Gastrocnemius medialis (tissue), 4 donors: ENCODE results near the gene LAMC1. TPM values are rescaled to one million over a fixed set of nuclear protein-coding genes. Genes with fewer than 3 reads are reported as not detected.

Source experiments
- ATAC-seq, 2 donors: fragments of 150-250 bp; one replicate each; pipeline ENCODE4 v1.9.1; 2016
- DNase-seq, 2 donors: peaks; one replicate each; pipeline ENCODE4 v3.0.0-alpha.2; 2019
- H3K27ac ChIP-seq, 4 donors: fragments of 200-600 bp; sonication (generic); 1 replicate in 1 of 4; 2 replicates in 3 of 4; pipeline ENCODE4 v1.5.1; 2016 to 2018; ENCODE audit warnings: mild to moderate bottlenecking in 2 of 4, moderate library complexity in 1 of 4
- H3K27me3 ChIP-seq, 3 donors: fragments of 200-600 bp; sonication (generic) in 2 of 3; 1 replicate in 1 of 3; 2 replicates in 2 of 3; pipeline versions ENCODE4 v1.5.1 to v1.6.0; 2016 to 2019; ENCODE audit warnings: mild to moderate bottlenecking in 1 of 3, moderate library complexity in 1 of 3
- H3K36me3 ChIP-seq, 2 donors: fragments of 200-600 bp; sonication (generic) in 1 of 2; one replicate each; pipeline ENCODE4 v1.5.1; 2017 to 2018
- H3K4me1 ChIP-seq, 2 donors: fragments of 200-600 bp; sonication (generic) in 1 of 2; one replicate each; pipeline ENCODE4 v1.5.1; 2016 to 2017; ENCODE audit warnings: mild to moderate bottlenecking in 2 of 2
- H3K4me3 ChIP-seq, 4 donors: fragments of 200-600 bp; sonication (generic) in 3 of 4; 1 replicate in 1 of 4; 2 replicates in 3 of 4; pipeline ENCODE4 v1.5.1; 2016 to 2019; ENCODE audit warnings: mild to moderate bottlenecking in 2 of 4
- H3K9me3 ChIP-seq, 3 donors: fragments of 200-600 bp; sonication (generic) in 2 of 3; 1 replicate in 1 of 3; 2 replicates in 2 of 3; pipeline ENCODE4 v1.5.1; 2016 to 2019
- POLR2A ChIP-seq, 2 donors: fragments of 450-650 bp; IDR thresholded peaks; one replicate each; pipeline ENCODE4 v1.6.1; 2017; ENCODE audit warnings: antibody characterized with exemption in 2 of 2, mild to moderate bottlenecking in 2 of 2, moderate library complexity in 2 of 2
- in situ Hi-C, 4 donors: fragments of 200-750 bp; cut with MboI; loops; one replicate each; pipeline versions ENCODE4 v1.15.0 to v1.8.0; 2017; ENCODE audit warnings: low sequenced_read_pairs in 4 of 4
- intact Hi-C: fragments of 100-400 bp; cut with DNase I; formaldehyde crosslinking; loops from one replicate; pipeline ENCODE4 v1.15.1; 2023; ENCODE audit warnings: low total_unique reads
- total RNA-seq, 4 donors: library from RNA; depleted of rRNA; stranded (reverse); fragments of >200 nt; gene quantifications; one replicate each; pipeline versions ENCODE4 v1.1.0 to v1.2.3, GENCODE V29; 2016
- TF ChIP-seq, protein P1 (sequence below), 5 experiments: fragments of 450-650 bp in 3 of 5; fragments of 200-600 bp in 2 of 5; sonication (generic) in 2 of 5; IDR thresholded peaks in 4 of 5; conservative IDR thresholded peaks in 1 of 5; 1 replicate in 4 of 5; 2 replicates in 1 of 5; pipeline ENCODE4 v1.5.1; 2016 to 2019; ENCODE audit warnings: antibody characterized with exemption in 5 of 5, mild to moderate bottlenecking in 3 of 5, moderate library complexity in 3 of 5

Gene LAMC1
- total RNA-seq, 4 donors from 2014 or later = 96.1 to 161 (median 135) TPM

DNA sequence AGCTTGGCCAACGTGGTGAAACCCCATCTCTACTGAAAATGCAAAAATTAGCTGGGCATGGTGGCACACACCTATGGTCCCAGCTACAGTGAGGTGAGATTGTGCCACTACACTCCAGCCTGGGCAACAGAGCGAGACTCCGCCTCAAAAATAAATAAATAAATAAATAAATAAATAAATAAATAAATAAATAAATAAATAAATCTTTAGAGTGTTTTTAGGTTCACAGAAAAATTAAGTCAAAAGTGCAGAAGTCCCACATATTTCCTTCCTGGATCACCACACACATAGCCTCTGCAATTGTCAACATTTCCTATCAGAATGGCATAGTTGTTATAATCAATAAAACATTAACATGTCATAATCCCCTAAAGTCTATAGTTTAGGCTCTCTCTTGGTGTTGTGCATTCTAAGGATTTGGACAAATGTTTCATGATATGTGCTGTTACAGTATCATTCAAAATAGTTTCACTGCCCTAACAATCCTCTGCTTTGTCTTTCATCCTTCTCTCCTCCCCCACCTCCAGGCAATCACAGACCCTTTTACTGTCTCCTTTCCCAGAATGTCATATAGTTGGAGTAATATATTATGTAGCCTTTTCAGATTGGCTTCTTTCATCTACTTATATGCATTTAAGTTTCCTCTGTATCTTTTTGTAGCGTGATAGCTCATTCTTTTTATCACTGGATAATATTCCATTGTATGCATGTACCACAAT is 58.3 kb downstream of the LAMC1 start:
- Histone ChIP-seq H3K4me1 (peaks cover 44 to 60% of the 10 kb centered on the region in 2 donors), H3K27ac (no peak overlapping the region), H3K4me3 (no peak overlapping the region), H3K36me3 (no peaks in the 10 kb centered on the region), H3K27me3 (no peaks in the 10 kb centered on the region), H3K9me3 (no peaks in the 10 kb centered on the region)
- intact Hi-C loops = no loop called here
- ATAC-seq (no peak), DNase-seq (no peak)
- in situ Hi-C loops = no loop called here
- TF ChIP-seq, protein P1, sequence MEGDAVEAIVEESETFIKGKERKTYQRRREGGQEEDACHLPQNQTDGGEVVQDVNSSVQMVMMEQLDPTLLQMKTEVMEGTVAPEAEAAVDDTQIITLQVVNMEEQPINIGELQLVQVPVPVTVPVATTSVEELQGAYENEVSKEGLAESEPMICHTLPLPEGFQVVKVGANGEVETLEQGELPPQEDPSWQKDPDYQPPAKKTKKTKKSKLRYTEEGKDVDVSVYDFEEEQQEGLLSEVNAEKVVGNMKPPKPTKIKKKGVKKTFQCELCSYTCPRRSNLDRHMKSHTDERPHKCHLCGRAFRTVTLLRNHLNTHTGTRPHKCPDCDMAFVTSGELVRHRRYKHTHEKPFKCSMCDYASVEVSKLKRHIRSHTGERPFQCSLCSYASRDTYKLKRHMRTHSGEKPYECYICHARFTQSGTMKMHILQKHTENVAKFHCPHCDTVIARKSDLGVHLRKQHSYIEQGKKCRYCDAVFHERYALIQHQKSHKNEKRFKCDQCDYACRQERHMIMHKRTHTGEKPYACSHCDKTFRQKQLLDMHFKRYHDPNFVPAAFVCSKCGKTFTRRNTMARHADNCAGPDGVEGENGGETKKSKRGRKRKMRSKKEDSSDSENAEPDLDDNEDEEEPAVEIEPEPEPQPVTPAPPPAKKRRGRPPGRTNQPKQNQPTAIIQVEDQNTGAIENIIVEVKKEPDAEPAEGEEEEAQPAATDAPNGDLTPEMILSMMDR (IDR thresholded peaks at IDR 0.05 in 4 of 5, conservative IDR thresholded peaks at IDR 0.05 in 1 of 5) = no peak
- TF ChIP-seq POLR2A (IDR thresholded peaks at IDR 0.05) = no peak

DNA sequence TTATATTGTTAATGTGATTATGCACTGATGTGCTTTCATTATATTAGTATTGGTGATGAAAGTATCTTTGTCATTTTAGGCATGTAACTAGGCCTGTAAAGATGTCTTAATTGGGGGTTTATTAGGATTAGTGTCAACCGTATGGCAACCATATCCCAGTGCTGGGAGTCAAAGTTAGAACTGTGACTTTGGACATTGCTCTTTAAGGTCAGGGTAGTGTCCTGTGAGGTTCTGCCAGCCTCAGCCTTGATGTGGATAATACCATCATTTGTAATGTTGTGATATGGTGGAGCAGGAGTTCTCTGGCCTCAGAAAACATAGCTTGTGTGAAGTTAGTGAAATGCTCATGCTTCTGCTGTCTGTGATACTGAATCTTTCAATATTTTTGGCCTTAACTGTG is 59.4 kb downstream of the LAMC1 start:
- in situ Hi-C loops = no loop called here
- Histone ChIP-seq H3K27ac (no peak overlapping the region), H3K36me3 (no peaks in the 10 kb centered on the region), H3K4me1 (peaks cover 35 to 49% of the 10 kb centered on the region in 2 donors), H3K9me3 (no peaks in the 10 kb centered on the region), H3K4me3 (no peak overlapping the region), H3K27me3 (no peaks in the 10 kb centered on the region)
- no peak for TF ChIP-seq POLR2A (IDR thresholded peaks at IDR 0.05)
- intact Hi-C loops = no loop called here
- DNase-seq = no peak
- ATAC-seq = no peak

- peaks cover 37 to 54% of the 10 kb centered on the region in 2 donors for H3K4me1 ChIP-seq
- DNase-seq = no peak
- TF ChIP-seq POLR2A (IDR thresholded peaks at IDR 0.05) = no peak
- TF ChIP-seq, protein P1 (IDR thresholded peaks at IDR 0.05 in 4 of 5, conservative IDR thresholded peaks at IDR 0.05 in 1 of 5) = no peak
- ATAC-seq = no peak
- H3K9me3 ChIP-seq = no peaks in the 10 kb centered on the region
- H3K36me3 ChIP-seq = no peaks in the 10 kb centered on the region
- H3K4me3 ChIP-seq = no peak overlapping the region
- no peak overlapping the region for H3K27ac ChIP-seq
- in situ Hi-C loops (no loop called here), intact Hi-C loops (no loop called here)
- no peaks in the 10 kb centered on the region for H3K27me3 ChIP-seq
These were observed 63.8 kb downstream of the LAMC1 start for GRCh38 chr1:183087001-183087400.

- Histone ChIP-seq H3K27ac (peak overlapping the region in 1 of 4 donors; percentile 13), H3K4me1 (peaks cover 53 to 56% of the 10 kb centered on the region in 2 donors), H3K36me3 (no peaks in the 10 kb centered on the region), H3K27me3 (no peaks in the 10 kb centered on the region), H3K4me3 (no peak overlapping the region), H3K9me3 (no peaks in the 10 kb centered on the region)
- in situ Hi-C loops (no loop called here), intact Hi-C loops (no loop called here)
- ATAC-seq (no peak), DNase-seq (no peak)
- TF ChIP-seq POLR2A (IDR thresholded peaks at IDR 0.05) = no peak
- TF ChIP-seq, protein P1 (IDR thresholded peaks at IDR 0.05 in 4 of 5, conservative IDR thresholded peaks at IDR 0.05 in 1 of 5) = no peak
These were observed 65.9 kb downstream of the LAMC1 start for GRCh38 chr1:183089025-183089639.

GRCh38 chr1:183090391-183091006 is 67.3 kb downstream of the LAMC1 start:
- H3K36me3 ChIP-seq = no peaks in the 10 kb centered on the region
- DNase-seq = peak in 1 of 2 donors; percentile 41
- in situ Hi-C loops (no loop called here), intact Hi-C loops (no loop called here)
- no peaks in the 10 kb centered on the region for H3K9me3 ChIP-seq
- no peak overlapping the region for H3K4me3 ChIP-seq
- H3K27me3 ChIP-seq = no peaks in the 10 kb centered on the region
- peaks cover 60 to 66% of the 10 kb centered on the region in 2 donors for H3K4me1 ChIP-seq
- H3K27ac ChIP-seq = no peak overlapping the region
- ATAC-seq = peak; percentile 65 to 66
- no peak for TF ChIP-seq POLR2A (IDR thresholded peaks at IDR 0.05)
- TF ChIP-seq, protein P1 (IDR thresholded peaks at IDR 0.05 in 4 of 5, conservative IDR thresholded peaks at IDR 0.05 in 1 of 5) = no peak
